Measurements from ENCODE around the gene BAHD1.

- TF ChIP-seq CTCF (IDR thresholded peaks at IDR 0.05) (no peak), EZH2 (IDR thresholded peaks at IDR 0.05; ENCODE audit: borderline replicate concordance, insufficient read depth, low read depth, low read length, poor library complexity, severe bottlenecking) (no peak)
Measured at GRCh38 chr15:40392986-40393948, 47.5 kb upstream of the BAHD1 start.

Measured in B cell (primary cell).